Stimulated activated CD8-positive, alpha-beta memory T cell treated with anti-CD3 and anti-CD28 coated beads, Interleukin-4, amount 100 ng/mL, for 4 hours (primary cell): ENCODE measurements around the gene RSAD2.
A peak's percentile ranks its signal among the peaks of the same experiment; 100 is the strongest.

Source experiments
- DNase-seq, 2 donors: peaks; one replicate each; pipeline ENCODE4 v3.0.0-alpha.2; 2020; ENCODE audit warnings: low read depth in 2 of 2, low spot score in 1 of 2

Gene RSAD2

GRCh38 chr2:6864231-6864754 is 13.3 kb upstream of the RSAD2 start:
- DNase-seq: no peak

GRCh38 chr2:6864923-6865345 is 12.6 kb upstream of the RSAD2 start:
- no peak for DNase-seq

- peak; percentile 54 to 59 for DNase-seq
These were observed 12.0 kb upstream of the RSAD2 start, which contains the start of gene CMPK2 for GRCh38 chr2:6865346-6866274. Gene CMPK2, minus strand, starts transcription at chr2:6865907. Its CDS starts 211 bp downstream, at chr2:6865696.

- no peak for DNase-seq
These were observed 11.3 kb upstream of the RSAD2 start for GRCh38 chr2:6866275-6866671.

- no peak for DNase-seq
These were observed 10.6 kb upstream of the RSAD2 start for GRCh38 chr2:6866982-6867381.

GRCh38 chr2:6872394-6872793 is 5.2 kb upstream of the RSAD2 start:
- no peak for DNase-seq

- no peak for DNase-seq
These were observed 3.5 kb upstream of the RSAD2 start for GRCh38 chr2:6874032-6874431.

GRCh38 chr2:6876309-6876708 is 1.3 kb upstream of the RSAD2 start:
- DNase-seq: no peak

- DNase-seq: no peak
These were observed 972 bp downstream of the RSAD2 start for GRCh38 chr2:6878549-6878948.

- DNase-seq: no peak
These were observed 1.4 kb downstream of the RSAD2 start for GRCh38 chr2:6879011-6879410.

- DNase-seq: no peak
These were observed 2.7 kb downstream of the RSAD2 start for GRCh38 chr2:6880200-6880733.

- no peak for DNase-seq
These were observed 3.5 kb downstream of the RSAD2 start for GRCh38 chr2:6881046-6881445.

GRCh38 chr2:6881516-6881915 is 3.9 kb downstream of the RSAD2 start:
- no peak for DNase-seq

GRCh38 chr2:6883448-6884122 is 6.0 kb downstream of the RSAD2 start:
- no peak for DNase-seq

GRCh38 chr2:6885551-6885950 is 8.0 kb downstream of the RSAD2 start:
- DNase-seq: no peak

GRCh38 chr2:6885968-6886367 is 8.4 kb downstream of the RSAD2 start:
- DNase-seq: no peak

GRCh38 chr2:6887751-6888192 is 10.2 kb downstream of the RSAD2 start:
- DNase-seq: no peak

- no peak for DNase-seq
These were observed 11.1 kb downstream of the RSAD2 start for GRCh38 chr2:6888724-6889123.

- no peak for DNase-seq
These were observed 16.4 kb downstream of the RSAD2 start for GRCh38 chr2:6893876-6894482.

- DNase-seq: no peak
These were observed 19.6 kb downstream of the RSAD2 start for GRCh38 chr2:6896930-6897759.
